ENCODE measurements around the gene CHRND.
"Not testable (repeated sequence)": the region's sequence is repeated elsewhere in the genome, so short reads cannot be mapped to it uniquely, and the experiment has no call there.

Gene CHRND

GRCh38 chr2:232528746-232529460 lies 2.9 kb downstream of the CHRND start:
- DNase-seq, result peak; percentile 29

- DNase-seq, result no peak
Observed at GRCh38 chr2:232529806-232530547, 4.0 kb downstream of the CHRND start.

- no peak for DNase-seq
Observed at GRCh38 chr2:232530626-232531260, 4.8 kb downstream of the CHRND start.

GRCh38 chr2:232532419-232532818 lies 6.5 kb downstream of the CHRND start:
- no peak for DNase-seq

GRCh38 chr2:232532821-232533220 lies 6.9 kb downstream of the CHRND start:
- DNase-seq, result not testable (repeated sequence)

- no peak for DNase-seq
Observed at GRCh38 chr2:232533944-232534710, 8.2 kb downstream of the CHRND start.

GRCh38 chr2:232534940-232535651 lies 9.1 kb downstream of the CHRND start:
- DNase-seq, result no peak

- no peak for DNase-seq
Observed at GRCh38 chr2:232535761-232536530, 10.0 kb downstream of the CHRND start.

GRCh38 chr2:232537079-232537478 lies 11.1 kb downstream of the CHRND start:
- DNase-seq, result no peak

- no peak for DNase-seq
Observed at GRCh38 chr2:232537499-232537898, 11.5 kb downstream of the CHRND start.

- no peak for DNase-seq
Observed at GRCh38 chr2:232538671-232539070, 12.7 kb downstream of the CHRND start.

GRCh38 chr2:232539298-232540231 lies 13.6 kb downstream of the CHRND start, which contains the start of gene CHRNG:
TSS of gene CHRNG (plus strand) at chr2:232539692. CDS start at chr2:232539748, 56 bp downstream.
- DNase-seq, result no peak

GRCh38 chr2:232540441-232541041 lies 14.6 kb downstream of the CHRND start:
- no peak for DNase-seq

GRCh38 chr2:232541195-232541960 lies 15.4 kb downstream of the CHRND start:
- no peak for DNase-seq

- no peak for DNase-seq
Observed at GRCh38 chr2:232541961-232542714, 16.2 kb downstream of the CHRND start.

- DNase-seq, result no peak
Observed at GRCh38 chr2:232542715-232543467, 16.9 kb downstream of the CHRND start.

GRCh38 chr2:232543491-232543890 lies 17.5 kb downstream of the CHRND start:
- DNase-seq, result no peak

Data from EL (cell line).